C4-2B (cell line): ENCODE data around the gene SASH1.

Experiments used
- H3K27ac ChIP-seq: fragments of 450-650 bp; 2 replicates; pipeline ENCODE4 v1.5.1; 2017
- CTCF ChIP-seq: fragments of 450-650 bp; conservative IDR thresholded peaks from 2 replicates; pipeline ENCODE4 v1.5.1; 2017; ENCODE audit warnings: mild to moderate bottlenecking
- ZFX ChIP-seq: fragments of 450-650 bp; IDR thresholded peaks from 2 replicates; pipeline ENCODE4 v1.6.1; 2017

The SASH1 gene

GRCh38 chr6:148419430-148419829 is 76.8 kb downstream of the SASH1 start:
- H3K27ac ChIP-seq: no peak overlapping the region
- TF ChIP-seq CTCF (no peak), ZFX (no peak)

- no peak overlapping the region for H3K27ac ChIP-seq
- no peak for TF ChIP-seq ZFX
- no peak for TF ChIP-seq CTCF
Observed at GRCh38 chr6:148422085-148422484, 79.4 kb downstream of the SASH1 start.

GRCh38 chr6:148423133-148423532 is 80.5 kb downstream of the SASH1 start:
- TF ChIP-seq ZFX: no peak
- no peak for TF ChIP-seq CTCF
- no peak overlapping the region for H3K27ac ChIP-seq

- no peak overlapping the region for H3K27ac ChIP-seq
- TF ChIP-seq ZFX (no peak), CTCF (no peak)
Observed at GRCh38 chr6:148423601-148424270, 81.1 kb downstream of the SASH1 start.

GRCh38 chr6:148425443-148425842 is 82.8 kb downstream of the SASH1 start:
- no peak overlapping the region for H3K27ac ChIP-seq
- TF ChIP-seq CTCF (no peak), ZFX (no peak)

- H3K27ac ChIP-seq: no peak overlapping the region
- TF ChIP-seq ZFX (no peak), CTCF (no peak)
Observed at GRCh38 chr6:148426317-148426977, 83.8 kb downstream of the SASH1 start.

GRCh38 chr6:148427333-148427732 is 84.7 kb downstream of the SASH1 start:
- TF ChIP-seq CTCF: no peak
- no peak for TF ChIP-seq ZFX
- H3K27ac ChIP-seq: no peak overlapping the region
